ENCODE measurements around the gene SST. TPM values are rescaled to one million over a fixed set of nuclear protein-coding genes. Genes with fewer than 3 reads are reported as not detected.

The SST gene
- total RNA-seq, 1 donor from 2014 or later, result not detected

GRCh38 chr3:187679638-187680396, 9.6 kb upstream of the SST start:
- peak; percentile 85 for DNase-seq (ENCODE audit: low spot score)
- Mint-ChIP-seq H3K27me3 (ENCODE audit: insufficient read depth, low read depth) (peaks cover 3% of the 10 kb centered on the region), H3K27ac (no peak overlapping the region), H3K4me3 (no peak overlapping the region), H3K9me3 (no peaks in the 10 kb centered on the region), H3K4me1 (peaks cover 3% of the 10 kb centered on the region), H3K36me3 (no peaks in the 10 kb centered on the region)
- TF ChIP-seq CTCF (IDR thresholded peaks at IDR 0.05), result peak; percentile 91
- no peak for TF ChIP-seq EZH2phosphoT487 (IDR thresholded peaks at IDR 0.05)
- no peak for TF ChIP-seq EZH2 (IDR thresholded peaks at IDR 0.05)
- Histone ChIP-seq H3K27me3 (no peaks in the 10 kb centered on the region), H2AFZ (replicated peaks) (no peak overlapping the region), H3K4me2 (no peak overlapping the region), H3K4me3 (no peak overlapping the region), H3K36me3 (no peaks in the 10 kb centered on the region), H3F3A (ENCODE audit: low read depth) (peaks cover 4% of the 10 kb centered on the region), H3K4me1 (no peaks in the 10 kb centered on the region), H3K27ac (no peak overlapping the region), H3K9me3 (ENCODE audit: low read depth) (no peaks in the 10 kb centered on the region), H4K20me1 (ENCODE audit: low read depth) (no peaks in the 10 kb centered on the region), H3K79me2 (ENCODE audit: low read depth) (no peaks in the 10 kb centered on the region), H3K9ac (no peak overlapping the region)

- no peak overlapping the region for H3K4me2 ChIP-seq
- H3K4me3 ChIP-seq, result no peak overlapping the region
- peak; percentile 82 for DNase-seq (ENCODE audit: low spot score)
- Mint-ChIP-seq H3K4me3 (no peak overlapping the region), H3K27me3 (ENCODE audit: insufficient read depth, low read depth) (peaks cover 3% of the 10 kb centered on the region), H3K36me3 (no peaks in the 10 kb centered on the region), H3K9me3 (no peaks in the 10 kb centered on the region), H3K4me1 (peaks cover 3% of the 10 kb centered on the region), H3K27ac (no peak overlapping the region)
- H3K27me3 ChIP-seq, result no peaks in the 10 kb centered on the region
- H3F3A ChIP-seq (ENCODE audit: low read depth), result peaks cover 4% of the 10 kb centered on the region
- no peaks in the 10 kb centered on the region for H3K36me3 ChIP-seq
- H3K9me3 ChIP-seq (ENCODE audit: low read depth), result no peaks in the 10 kb centered on the region
- TF ChIP-seq EZH2phosphoT487 (IDR thresholded peaks at IDR 0.05) (no peak), CTCF (IDR thresholded peaks at IDR 0.05) (peak; percentile 86), EZH2 (IDR thresholded peaks at IDR 0.05) (no peak)
- no peaks in the 10 kb centered on the region for H4K20me1 ChIP-seq (ENCODE audit: low read depth)
- no peak overlapping the region for H3K27ac ChIP-seq
- no peaks in the 10 kb centered on the region for H3K4me1 ChIP-seq
- no peaks in the 10 kb centered on the region for H3K79me2 ChIP-seq (ENCODE audit: low read depth)
- H3K9ac ChIP-seq, result no peak overlapping the region
- no peak overlapping the region for H2AFZ ChIP-seq (replicated peaks)
Measured at GRCh38 chr3:187678726-187679268, 8.6 kb upstream of the SST start.

GRCh38 chr3:187677604-187678003, 7.4 kb upstream of the SST start:
- no peaks in the 10 kb centered on the region for H3K4me1 ChIP-seq
- no peak for DNase-seq (ENCODE audit: low spot score)
- H3K4me3 Mint-ChIP-seq, result no peak overlapping the region
- no peaks in the 10 kb centered on the region for H3K9me3 Mint-ChIP-seq
- H3K4me2 ChIP-seq, result no peak overlapping the region
- no peaks in the 10 kb centered on the region for H3K9me3 ChIP-seq (ENCODE audit: low read depth)
- TF ChIP-seq EZH2 (IDR thresholded peaks at IDR 0.05) (no peak), EZH2phosphoT487 (IDR thresholded peaks at IDR 0.05) (no peak), CTCF (IDR thresholded peaks at IDR 0.05) (no peak)
- no peak overlapping the region for H3K27ac Mint-ChIP-seq
- H3K9ac ChIP-seq, result no peak overlapping the region
- H3K27me3 ChIP-seq, result peaks cover under 1% of the 10 kb centered on the region
- no peak overlapping the region for H2AFZ ChIP-seq (replicated peaks)
- peaks cover 4% of the 10 kb centered on the region for H3F3A ChIP-seq (ENCODE audit: low read depth)
- H3K79me2 ChIP-seq (ENCODE audit: low read depth), result no peaks in the 10 kb centered on the region
- peaks cover 3% of the 10 kb centered on the region for H3K4me1 Mint-ChIP-seq
- no peak overlapping the region for H3K4me3 ChIP-seq
- H4K20me1 ChIP-seq (ENCODE audit: low read depth), result no peaks in the 10 kb centered on the region
- no peaks in the 10 kb centered on the region for H3K36me3 ChIP-seq
- H3K27ac ChIP-seq, result no peak overlapping the region
- H3K27me3 Mint-ChIP-seq (ENCODE audit: insufficient read depth, low read depth), result peaks cover 9% of the 10 kb centered on the region
- no peaks in the 10 kb centered on the region for H3K36me3 Mint-ChIP-seq

Data from neural progenitor cell (in vitro differentiated cells).